GM04503 (cell line): Measurements from ENCODE around the gene SRGAP2.
"Not testable (repeated sequence)": the region's sequence is repeated elsewhere in the genome, so short reads cannot be mapped to it uniquely, and the experiment has no call there.

Source experiments
- DNase-seq: peaks from one replicate; pipeline ENCODE4 v3.0.0-alpha.2; 2012; ENCODE audit warnings: low read depth

Gene SRGAP2

GRCh38 chr1:206203364-206204158, at the start of gene SRGAP2:
Gene SRGAP2, plus strand, starts transcription at chr1:206203541. Its CDS starts 2,430 bp downstream, at chr1:206205971.
- DNase-seq = not testable (repeated sequence)

DNA sequence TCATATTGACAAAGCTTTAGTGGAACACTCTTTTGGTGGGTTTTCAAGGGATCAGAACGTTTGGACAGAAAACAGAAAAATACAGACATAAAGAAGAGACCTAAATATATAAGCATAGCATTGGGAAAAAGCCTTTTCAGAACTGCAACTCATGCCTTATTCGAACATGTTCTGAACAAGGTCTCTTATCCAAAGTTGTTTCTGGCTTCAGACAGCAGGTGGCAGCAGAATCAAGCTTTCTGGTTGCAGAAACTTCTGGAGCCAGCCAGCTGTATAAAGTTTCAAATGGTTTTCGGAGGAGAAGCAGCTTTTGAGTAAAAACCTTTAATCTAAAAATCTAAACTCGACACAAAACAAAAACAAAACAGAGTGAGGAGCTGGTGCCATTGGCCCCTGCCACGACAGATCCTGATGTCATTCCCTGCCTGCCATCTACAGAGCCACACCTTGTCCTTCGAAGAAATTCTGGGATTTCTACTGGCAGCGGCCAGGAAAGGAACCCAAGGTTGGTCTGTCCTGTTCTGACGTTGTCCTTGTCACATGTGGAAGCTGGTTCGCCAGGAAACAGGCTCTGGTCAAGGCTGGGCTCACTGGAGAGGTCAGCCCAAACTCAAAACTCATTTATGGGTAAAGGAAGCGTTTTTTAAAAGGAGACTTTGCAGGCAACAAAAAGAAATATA, 35.9 kb upstream of the SRGAP2 start:
- not testable (repeated sequence) for DNase-seq

GRCh38 chr1:206169794-206170193, 33.5 kb upstream of the SRGAP2 start:
- DNase-seq = peak; percentile 15

GRCh38 chr1:206173110-206173719, 30.1 kb upstream of the SRGAP2 start:
- DNase-seq = not testable (repeated sequence)

- DNase-seq = not testable (repeated sequence)
Observed at GRCh38 chr1:206174182-206174868, 29.0 kb upstream of the SRGAP2 start.

- DNase-seq = peak; percentile 17
Observed at GRCh38 chr1:206175459-206176113, 27.8 kb upstream of the SRGAP2 start.

GRCh38 chr1:206176114-206176502, 27.2 kb upstream of the SRGAP2 start:
- not testable (repeated sequence) for DNase-seq

- DNase-seq = peak; percentile 48
Observed at GRCh38 chr1:206178061-206178989, 25.0 kb upstream of the SRGAP2 start.

- DNase-seq = not testable (repeated sequence)
Observed at GRCh38 chr1:206179666-206180065, 23.7 kb upstream of the SRGAP2 start.

- not testable (repeated sequence) for DNase-seq
Observed at GRCh38 chr1:206182368-206183317, 20.7 kb upstream of the SRGAP2 start.

DNA sequence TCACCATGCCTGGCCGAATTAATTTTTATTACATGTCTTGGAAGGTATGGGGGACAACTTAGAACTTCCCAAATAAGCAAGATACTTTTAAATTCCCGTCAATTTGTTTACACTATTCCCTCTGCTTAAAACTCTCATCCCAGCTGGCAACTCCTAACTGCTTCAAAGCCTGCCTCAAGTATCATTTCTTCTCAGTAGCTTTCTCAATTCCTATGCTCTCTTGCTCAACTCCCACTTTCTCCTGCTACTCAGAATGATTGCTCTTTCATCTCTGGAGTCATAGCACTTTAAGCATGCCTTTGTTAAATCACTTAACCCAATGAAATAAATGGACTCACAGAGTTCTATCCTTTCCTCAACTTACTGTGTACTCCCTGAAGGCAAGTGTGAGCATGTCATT, 19.6 kb upstream of the SRGAP2 start:
- not testable (repeated sequence) for DNase-seq

- DNase-seq = not testable (repeated sequence)
Observed at GRCh38 chr1:206185778-206186177, 17.6 kb upstream of the SRGAP2 start.

DNA sequence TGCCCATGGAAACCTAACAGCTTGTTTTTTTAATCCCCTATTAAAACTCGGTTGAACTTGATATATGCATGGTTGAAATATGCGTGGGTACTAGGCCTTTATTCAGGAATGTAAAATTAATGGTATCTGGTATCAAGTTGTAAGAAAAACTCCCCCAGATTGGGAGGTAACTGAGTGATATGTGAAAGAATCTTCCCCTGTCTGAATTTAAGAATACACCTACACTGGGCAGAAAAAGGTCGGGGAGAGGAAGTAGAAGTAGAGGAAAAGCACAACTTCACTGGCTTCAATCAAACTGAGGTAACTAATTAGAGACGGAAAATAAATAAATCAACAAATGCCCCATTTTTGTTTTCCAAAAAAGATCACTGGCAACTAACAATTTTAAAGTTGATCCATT, 16.5 kb upstream of the SRGAP2 start:
- not testable (repeated sequence) for DNase-seq

DNA sequence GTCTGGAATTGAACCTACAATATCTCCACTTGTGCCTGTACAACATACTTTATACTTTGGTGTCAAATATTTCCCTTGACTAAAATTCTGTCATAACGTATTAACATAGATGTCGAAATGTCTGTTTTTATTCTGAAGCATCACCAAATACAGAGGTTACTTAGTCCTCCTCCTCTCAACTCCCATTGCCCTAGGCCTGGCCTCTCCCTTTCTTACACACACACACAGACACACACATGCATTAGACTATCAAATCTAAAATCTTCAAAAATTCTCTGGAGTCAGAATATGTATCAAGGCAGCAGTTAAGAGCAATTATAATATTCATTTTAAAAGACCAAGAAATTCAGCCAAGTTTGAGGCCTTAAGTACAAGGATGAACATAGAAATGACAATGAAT, 8.2 kb upstream of the SRGAP2 start:
- DNase-seq = not testable (repeated sequence)

- DNase-seq = not testable (repeated sequence)
Observed at GRCh38 chr1:206196748-206197424, 6.5 kb upstream of the SRGAP2 start.

DNA sequence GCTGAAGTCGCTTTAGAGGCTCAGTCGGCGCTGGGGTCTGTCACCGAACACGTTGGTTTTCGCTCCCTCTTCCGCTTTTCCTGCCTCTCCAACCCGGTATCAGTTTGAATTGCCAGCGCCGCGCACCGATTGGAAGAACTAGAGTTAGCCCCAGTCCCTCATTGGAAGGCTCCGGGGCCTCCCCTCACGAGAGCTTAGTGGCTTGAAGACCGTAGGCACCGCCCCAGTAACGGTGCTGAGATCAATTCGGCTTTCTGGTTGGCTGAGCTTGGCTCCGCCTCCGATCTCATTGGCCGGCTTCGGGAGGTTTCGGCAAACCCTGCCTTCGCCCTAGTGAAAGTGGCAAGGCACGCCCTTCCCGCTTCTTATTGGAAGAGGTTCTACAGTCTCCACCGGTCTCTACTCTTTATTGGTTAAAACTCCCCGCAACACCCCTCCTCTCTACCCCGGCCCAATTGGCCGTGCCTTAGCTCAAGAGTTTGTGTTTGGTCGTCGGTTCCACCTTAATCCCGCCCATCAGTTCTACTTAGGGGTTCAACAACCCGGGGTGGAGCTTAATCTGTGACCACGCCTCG, 465 bp upstream of the SRGAP2 start, which contains the start of gene FAM72A:
TSS of gene FAM72A (minus strand) at position 51 of the 575 bp plus-strand sequence. CDS start 814 bp downstream, outside the sequence.
- peak; percentile 100 for DNase-seq

GRCh38 chr1:206204159-206204511, 794 bp downstream of the SRGAP2 start:
- DNase-seq = not testable (repeated sequence)

GRCh38 chr1:206204871-206205270, 1.5 kb downstream of the SRGAP2 start:
- DNase-seq = not testable (repeated sequence)
